Fibroblast of peridontal ligament (primary cell): ENCODE data around the gene MIA2.
"Not testable (repeated sequence)": the region's sequence is repeated elsewhere in the genome, so short reads cannot be mapped to it uniquely, and the experiment has no call there.

Source experiments
- DNase-seq: peaks from one replicate; pipeline ENCODE4 v3.0.0-alpha.2; 2010; ENCODE audit errors: extremely low read depth

The MIA2 gene

GRCh38 chr14:39266871-39267607, 33.3 kb downstream of the MIA2 start:
- peak; percentile 79 for DNase-seq

DNA sequence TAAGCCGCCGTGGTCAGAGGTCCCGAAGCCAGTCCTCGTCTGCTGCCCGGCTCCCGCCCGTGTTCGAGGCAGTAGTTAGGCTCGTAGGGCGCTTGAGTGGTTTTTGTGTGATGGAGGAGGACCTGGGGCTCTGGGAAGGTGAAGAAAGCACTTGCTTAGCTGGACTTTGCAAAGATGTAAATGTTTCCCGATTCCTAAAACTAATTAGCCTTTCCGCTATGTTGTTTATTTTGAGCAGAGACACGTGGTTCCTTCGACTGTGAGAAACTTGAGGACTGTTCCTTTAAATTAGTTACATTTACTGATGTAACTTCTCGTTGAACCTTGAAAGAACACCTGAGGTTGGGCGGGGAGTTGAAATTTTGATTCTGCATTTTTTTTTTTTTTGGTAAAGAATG, 33.9 kb downstream of the MIA2 start:
- DNase-seq, result peak; percentile 46

DNA sequence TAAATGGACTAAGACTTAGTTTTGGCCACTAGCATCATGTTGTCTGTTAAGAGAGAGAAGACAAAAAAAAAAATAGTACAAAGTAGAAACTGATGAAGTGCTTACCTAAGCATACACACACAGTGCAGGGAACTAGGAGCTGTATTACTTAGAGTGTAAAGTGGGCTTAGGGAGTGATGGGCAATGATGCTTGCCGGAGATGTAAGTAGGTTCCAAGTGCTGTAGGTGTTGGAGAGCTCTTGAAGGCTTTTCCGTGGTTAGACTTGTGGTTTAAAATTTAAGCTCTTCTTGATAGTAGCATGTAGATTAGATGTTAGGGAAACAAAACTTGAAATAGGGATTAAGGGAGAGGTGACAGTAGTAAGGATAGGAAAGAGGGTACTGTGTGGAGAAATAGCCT, 34.7 kb downstream of the MIA2 start:
- DNase-seq, result peak; percentile 29

- no peak for DNase-seq
Observed at GRCh38 chr14:39272918-39273317, 39.2 kb downstream of the MIA2 start.

DNA sequence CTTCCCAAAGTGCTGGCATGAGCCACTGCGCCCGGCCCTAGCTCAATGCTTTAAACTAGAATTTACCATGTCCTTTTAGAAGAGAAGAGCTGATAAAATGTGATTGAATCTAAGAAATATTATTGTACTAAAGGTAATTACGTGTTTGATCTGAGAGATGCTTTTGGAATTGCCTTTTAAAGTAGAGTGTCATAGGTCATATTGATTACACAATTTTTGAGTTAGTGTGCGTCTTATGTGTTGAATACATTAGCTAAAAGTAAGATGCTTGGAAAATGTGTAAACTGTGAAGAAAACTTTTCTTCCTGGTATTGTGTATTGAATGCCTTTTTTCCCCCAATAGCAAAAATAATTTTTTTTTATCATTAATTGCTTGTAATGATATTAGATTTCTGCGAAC, 41.7 kb downstream of the MIA2 start:
- DNase-seq, result no peak

- no peak for DNase-seq
Observed at GRCh38 chr14:39276005-39276404, 42.3 kb downstream of the MIA2 start.

DNA sequence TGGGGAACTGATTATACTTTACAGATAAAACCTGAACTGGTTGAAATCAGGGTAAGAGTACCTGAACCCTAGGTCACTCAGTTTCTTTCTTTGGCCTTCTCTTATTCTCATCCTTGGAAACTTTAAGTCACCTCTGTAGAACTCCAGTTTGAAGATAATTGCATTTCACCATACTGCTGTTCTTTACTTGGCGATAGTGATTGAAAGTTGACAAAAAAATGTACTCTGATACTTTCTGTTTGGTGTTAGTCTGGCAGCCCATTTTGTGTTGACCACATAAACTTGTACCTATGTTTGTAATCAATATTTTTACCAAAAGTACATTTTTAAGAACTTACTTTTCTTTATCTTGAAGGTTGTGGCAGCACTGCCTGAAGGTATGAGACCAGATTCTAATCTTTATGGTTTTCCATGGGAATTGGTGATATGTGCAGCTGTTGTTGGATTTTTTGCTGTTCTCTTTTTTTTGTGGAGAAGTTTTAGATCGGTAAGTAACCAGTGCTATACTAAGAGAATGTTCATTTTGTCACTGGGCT, 42.9 kb downstream of the MIA2 start:
- DNase-seq, result no peak

- no peak for DNase-seq
Observed at GRCh38 chr14:39279515-39279914, 45.8 kb downstream of the MIA2 start.

DNA sequence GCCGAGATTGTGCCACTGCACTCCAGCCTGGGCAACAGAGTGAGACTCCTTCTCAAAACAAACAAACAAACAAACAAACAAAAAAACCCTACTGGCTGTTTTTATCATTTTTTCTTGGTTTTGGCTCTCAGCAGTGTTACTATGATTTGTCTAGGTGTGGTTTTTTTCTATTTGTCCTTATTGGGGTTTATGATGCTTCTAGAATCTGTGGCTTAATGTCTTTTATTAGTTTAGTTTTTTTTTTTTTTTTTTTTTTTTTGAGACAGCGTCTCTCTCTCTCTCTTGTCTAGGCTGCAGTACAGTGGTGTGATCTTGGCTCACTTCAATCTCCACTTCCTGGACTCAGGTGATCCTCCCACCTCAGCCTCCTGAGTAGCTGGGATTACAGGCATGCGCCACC, 47.0 kb downstream of the MIA2 start:
- DNase-seq, result not testable (repeated sequence)

DNA sequence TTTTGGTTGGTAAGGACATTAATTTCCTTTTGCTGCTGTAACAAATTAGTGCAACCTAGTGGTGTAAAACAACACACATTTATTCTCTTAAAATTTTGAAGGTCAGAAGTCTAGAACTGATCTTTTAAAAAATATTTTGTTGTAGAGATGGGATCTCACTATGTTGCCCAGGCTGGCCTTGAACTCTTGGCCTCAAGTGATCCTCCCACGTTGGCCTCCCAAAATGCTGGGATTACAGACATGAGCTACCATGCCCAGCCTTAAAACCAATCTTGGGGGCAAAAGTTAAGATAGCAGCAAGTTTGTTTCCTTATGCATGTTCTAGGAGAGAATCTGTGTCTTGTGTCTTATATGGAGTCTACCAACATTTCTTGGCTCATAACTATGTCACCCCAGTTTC, 55.8 kb downstream of the MIA2 start:
- no peak for DNase-seq

GRCh38 chr14:39291701-39292100, 58.0 kb downstream of the MIA2 start:
- DNase-seq, result no peak

DNA sequence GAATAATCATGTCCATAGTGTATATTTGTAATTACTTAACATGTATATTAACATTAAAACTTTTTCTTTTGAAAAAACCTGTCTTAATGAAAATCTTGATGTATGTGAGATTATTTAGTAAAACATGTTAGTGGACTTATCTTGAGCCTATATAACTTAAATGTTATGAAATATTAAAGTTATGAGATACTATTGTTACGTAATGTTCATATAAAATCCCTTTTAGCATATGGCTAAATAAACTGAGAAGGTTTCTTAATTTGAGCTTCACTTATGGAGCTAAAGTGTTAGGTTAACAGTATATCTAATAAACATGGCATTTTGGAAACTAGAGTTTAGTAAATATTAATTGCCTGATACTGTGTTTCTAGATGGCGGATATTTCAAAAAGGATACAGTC, 59.9 kb downstream of the MIA2 start:
- no peak for DNase-seq

DNA sequence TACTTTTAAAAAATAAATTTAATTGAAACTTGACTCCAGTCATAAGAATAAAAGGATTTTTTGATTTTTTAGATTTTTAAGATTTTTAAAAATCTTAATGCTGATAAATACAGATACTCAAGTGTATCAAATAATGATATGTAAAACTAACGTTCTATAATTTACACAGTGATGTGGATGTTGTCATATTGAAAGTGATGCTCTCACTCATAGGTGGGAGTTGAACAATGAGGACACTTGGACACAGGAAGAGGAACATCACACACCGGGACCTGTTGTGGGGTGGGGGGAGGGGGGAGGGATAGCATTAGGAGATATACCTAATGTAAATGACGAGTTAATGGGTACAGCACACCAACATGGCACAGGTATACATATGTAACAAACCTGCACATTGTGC, 66.7 kb downstream of the MIA2 start:
- DNase-seq, result not testable (repeated sequence)

DNA sequence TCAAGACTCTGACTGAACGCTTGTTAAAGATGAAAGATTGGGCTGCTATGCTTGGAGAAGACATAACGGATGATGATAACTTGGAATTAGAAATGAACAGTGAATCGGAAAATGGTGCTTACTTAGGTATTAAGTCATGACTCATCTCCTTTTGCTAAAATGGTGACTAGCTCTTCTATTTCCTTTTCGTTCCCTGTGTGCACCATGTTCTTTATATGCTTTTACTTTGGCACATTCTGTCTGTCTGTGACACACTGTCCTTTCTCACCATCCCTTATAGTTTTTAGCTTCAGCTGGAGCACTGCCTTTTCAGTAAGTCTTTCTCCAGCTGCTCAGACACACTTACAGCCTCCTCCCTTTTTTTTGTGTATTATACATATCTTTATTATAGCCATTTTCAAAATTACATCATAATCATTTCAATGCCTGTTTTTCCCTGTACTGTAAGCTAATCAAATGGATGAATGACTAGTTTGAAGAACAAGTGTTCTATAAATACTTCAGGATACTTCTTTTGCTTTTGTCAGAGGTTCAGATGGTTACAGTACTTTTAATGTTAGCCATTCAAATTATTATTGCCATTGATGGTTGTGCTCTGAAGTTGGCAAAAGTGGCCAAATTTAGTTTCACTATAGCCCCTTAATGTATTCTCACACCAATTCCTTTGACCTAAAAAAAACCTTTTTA, 68.6 kb downstream of the MIA2 start:
- DNase-seq, result no peak

DNA sequence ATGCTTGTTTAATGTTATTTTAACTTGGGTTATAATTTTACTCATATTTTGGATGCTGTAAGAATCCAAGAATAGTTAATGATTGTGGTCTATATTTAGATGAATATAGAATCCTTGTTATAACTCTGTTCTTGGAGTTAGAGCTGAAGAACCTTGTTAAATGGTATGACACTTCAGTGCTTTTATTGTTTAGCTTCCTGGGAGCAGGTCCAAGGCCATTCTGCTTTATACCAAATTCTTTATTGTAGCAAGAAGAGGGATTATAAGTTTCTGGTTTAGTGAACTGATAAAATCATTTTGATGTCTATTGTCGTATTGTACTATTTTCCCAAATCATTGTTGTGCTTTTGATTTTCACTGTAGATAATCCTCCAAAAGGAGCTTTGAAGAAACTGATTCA, 69.4 kb downstream of the MIA2 start:
- no peak for DNase-seq

DNA sequence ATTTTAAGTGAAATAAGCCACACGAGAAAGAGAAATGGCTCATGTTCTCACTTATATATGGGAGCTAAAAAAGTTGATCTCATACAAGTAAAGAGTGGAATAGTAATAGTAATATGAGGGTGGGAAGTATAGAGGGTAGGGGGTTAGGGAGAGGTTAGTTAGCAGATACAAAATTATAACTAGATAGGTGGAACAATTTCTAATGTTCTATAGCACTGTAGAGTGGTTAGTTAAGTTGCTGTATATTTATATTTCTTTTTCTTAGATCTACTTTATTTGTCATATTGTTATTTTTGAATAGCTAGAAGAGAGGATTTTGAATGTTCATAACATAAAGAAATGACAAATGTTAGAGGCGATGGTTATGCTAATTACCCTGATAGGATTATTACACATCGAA, 74.1 kb downstream of the MIA2 start:
- no peak for DNase-seq

- no peak for DNase-seq
Observed at GRCh38 chr14:39310051-39310450, 76.3 kb downstream of the MIA2 start.

- DNase-seq, result no peak
Observed at GRCh38 chr14:39315859-39316444, 82.2 kb downstream of the MIA2 start.

DNA sequence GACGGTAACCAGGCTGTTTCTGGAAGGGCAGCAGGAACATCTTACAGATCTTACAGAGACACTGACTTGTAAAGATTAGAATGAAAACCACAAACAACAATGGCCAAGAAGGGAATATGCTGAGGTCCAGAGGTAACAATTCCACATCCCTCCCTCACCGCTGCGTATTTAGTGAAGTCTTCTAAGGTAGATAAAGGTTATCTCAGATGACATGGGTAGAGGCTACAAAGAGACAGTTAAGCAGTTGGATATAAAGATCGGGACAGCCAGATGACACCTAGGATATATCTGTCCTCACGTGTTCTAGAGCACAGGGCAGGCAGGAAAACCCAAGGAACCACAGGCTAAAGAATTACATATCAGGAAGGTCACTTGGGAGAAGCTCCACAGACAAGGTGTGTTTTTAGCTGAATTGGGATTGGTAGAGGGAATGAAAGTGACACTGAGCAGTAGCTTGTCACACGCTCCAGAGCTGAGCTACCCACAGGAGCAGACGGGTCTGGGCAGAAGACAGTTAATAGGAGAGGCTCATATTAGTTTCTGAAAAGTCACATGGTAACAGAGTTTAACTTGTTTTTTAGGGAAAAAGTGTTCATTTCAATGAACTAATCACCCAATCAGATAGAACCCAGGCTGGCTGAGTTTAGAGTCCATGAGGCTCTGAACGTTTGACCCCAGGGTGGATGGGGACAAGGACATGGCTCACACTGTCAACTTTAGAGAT, 83.3 kb downstream of the MIA2 start:
- no peak for DNase-seq

GRCh38 chr14:39318574-39318973, 84.9 kb downstream of the MIA2 start:
- peak; percentile 11 for DNase-seq

DNA sequence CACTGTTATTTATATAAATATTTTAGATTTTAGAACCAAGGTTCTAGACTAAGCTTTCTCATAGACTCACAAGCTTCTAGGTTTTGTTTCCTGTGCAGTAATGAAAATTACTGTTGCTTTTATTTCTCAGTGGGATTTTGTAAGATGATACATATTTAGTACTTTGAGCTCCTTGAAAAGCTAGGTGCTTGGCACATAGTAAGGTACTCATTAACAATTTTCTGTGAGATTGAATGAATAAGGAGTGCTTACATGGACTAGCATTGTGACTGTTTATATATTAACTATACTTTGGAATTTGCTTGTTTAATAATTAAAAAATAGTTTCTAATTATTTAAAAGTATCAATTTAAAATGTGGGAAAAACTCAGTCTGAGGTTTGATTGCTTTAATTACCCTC, 85.7 kb downstream of the MIA2 start:
- DNase-seq, result no peak

- DNase-seq, result peak; percentile 82
Observed at GRCh38 chr14:39320318-39320717, 86.6 kb downstream of the MIA2 start.
